K562 (cell line): ENCODE results near the gene VPS9D1. TPM values are rescaled to one million over a fixed set of nuclear protein-coding genes. Genes with fewer than 3 reads are reported as not detected.

ENCODE experiments used
- CCNT2 ChIP-seq: IDR thresholded peaks from 2 replicates; pipeline ENCODE4 v1.6.1; 2011; ENCODE audit warnings: borderline replicate concordance, low read depth, mild to moderate bottlenecking, moderate library complexity, mixed read lengths, low read length; ENCODE audit not compliant: insufficient read length; ENCODE audit errors: extremely low read depth
- ERF ChIP-seq: fragments of 450-650 bp; formaldehyde crosslinking; IDR thresholded peaks from 2 replicates; pipeline ENCODE4 v1.4.0; 2020; ENCODE audit warnings: mild to moderate bottlenecking, mixed read lengths
- FOS ChIP-seq: IDR thresholded peaks from 3 replicates; pipeline ENCODE4 v1.6.1; 2011; ENCODE audit not compliant: insufficient read length; ENCODE audit errors: extremely low read depth
- GABPA ChIP-seq: fragments of 200-800 bp; sonication (Bioruptor generic); conservative IDR thresholded peaks from 2 replicates; pipeline ENCODE4 v1.6.1; 2016; ENCODE audit warnings: low read depth, missing genetic modification characterization, missing compliant biosample characterization
- HDAC3 ChIP-seq: fragments of 450-650 bp; IDR thresholded peaks from 2 replicates; pipeline ENCODE4 v1.6.1; 2018; ENCODE audit warnings: borderline replicate concordance, mild to moderate bottlenecking, moderate library complexity; ENCODE audit not compliant: partially characterized antibody
- KAT8 ChIP-seq: fragments of 450-650 bp; IDR thresholded peaks from 2 replicates; pipeline ENCODE4 v1.6.1; 2016; ENCODE audit warnings: low read depth, mild to moderate bottlenecking
- NFYB ChIP-seq: IDR thresholded peaks from 2 replicates; pipeline ENCODE4 v1.6.1; 2011; ENCODE audit warnings: mild to moderate bottlenecking, moderate library complexity; ENCODE audit not compliant: insufficient read length; ENCODE audit errors: extremely low read depth
- NR2C2 ChIP-seq, 2 experiments: fragments of 200-800 bp in 1 of 2; sonication (Bioruptor generic) in 1 of 2; sonication (generic) in 1 of 2; formaldehyde crosslinking in 1 of 2; IDR thresholded peaks; 2 replicates each; pipeline versions ENCODE4 v1.6.1 to v1.8.0; 2016 to 2022; ENCODE audit warnings: mild to moderate bottlenecking in 1 of 2, missing compliant biosample characterization in 1 of 2, missing genetic modification characterization in 1 of 2, missing genetic modification reagents in 1 of 2
- NUFIP1 ChIP-seq: fragments of 450-650 bp; IDR thresholded peaks from 2 replicates; pipeline ENCODE4 v1.6.1; 2018; ENCODE audit not compliant: partially characterized antibody
- POLR2A ChIP-seq: fragments of 450-650 bp; conservative IDR thresholded peaks from 2 replicates; pipeline ENCODE4 v1.6.1; 2016
- SMAD2 ChIP-seq: fragments of 150-350 bp; IDR thresholded peaks from 2 replicates; pipeline ENCODE4 v1.6.1; 2014; ENCODE audit warnings: low read depth, mild to moderate bottlenecking, low read length
- SMAD3 ChIP-seq: fragments of 450-650 bp; formaldehyde crosslinking; conservative IDR thresholded peaks from 2 replicates; pipeline ENCODE4 v1.4.0; 2020; ENCODE audit warnings: mild to moderate bottlenecking
- ZNF12 ChIP-seq: sonication (generic); formaldehyde crosslinking; IDR thresholded peaks from 2 replicates; pipeline ENCODE4 v1.4.0; 2020; ENCODE audit warnings: mild to moderate bottlenecking, missing genetic modification reagents
- ZNF282 ChIP-seq: sonication (generic); formaldehyde crosslinking; IDR thresholded peaks from 2 replicates; pipeline ENCODE4 v1.8.1; 2023; ENCODE audit warnings: missing genetic modification reagents
- ZNF57 ChIP-seq: fragments of 450-650 bp; formaldehyde crosslinking; IDR thresholded peaks from 2 replicates; pipeline ENCODE4 v1.4.0; 2020; ENCODE audit warnings: mild to moderate bottlenecking, moderate library complexity
- ZNF76 ChIP-seq: fragments of 250-450 bp; sonication (Bioruptor Pico); IDR thresholded peaks from 2 replicates; pipeline ENCODE4 v1.4.0; 2020; ENCODE audit warnings: mild to moderate bottlenecking, moderate library complexity, borderline replicate concordance
- polyA plus RNA-seq, 8 experiments: library from polyadenylated mRNA; depleted of rRNA in 4 of 8; stranded (reverse) in 5 of 8; unstranded in 3 of 8; fragments of >200 nt; fragmentation: Nextera tagmentation in 2 of 8; fragmentation: Illumina TruSeq in 1 of 8; extraction: Ambion mirVana in 2 of 8; extraction: Trizol in 1 of 8; gene quantifications; 2 replicates each; pipeline versions ENCODE4 v1.2.1 to v1.2.3, GENCODE V29; 2011 to 2014; ENCODE audit warnings: inconsistent platforms in 1 of 8, missing spikeins in 1 of 8
- total RNA-seq, 7 experiments: library from RNA; depleted of rRNA in 6 of 7; stranded (reverse); fragments of >200 nt in 6 of 7; fragmentation: Illumina TruSeq in 2 of 7; extraction: Trizol in 2 of 7; gene quantifications; 2 replicates each; pipeline versions ENCODE4 v1.2.1 to v1.2.3, GENCODE V29; 2011 to 2021; ENCODE audit warnings: low replicate concordance in 1 of 7
- TF ChIP-seq, protein P1 (sequence below): fragments of 450-650 bp; formaldehyde crosslinking; IDR thresholded peaks from 2 replicates; pipeline ENCODE4 v1.4.0; 2022; ENCODE audit warnings: missing genetic modification characterization
- TF ChIP-seq, protein P2 (sequence below): fragments of 250-450 bp; sonication (Bioruptor Pico); IDR thresholded peaks from 2 replicates; pipeline ENCODE4 v1.4.0; 2020; ENCODE audit warnings: mild to moderate bottlenecking
- TF ChIP-seq, protein P3 (sequence below): IDR thresholded peaks from 3 replicates; pipeline ENCODE4 v1.6.1; 2011; ENCODE audit warnings: borderline replicate concordance, mild to moderate bottlenecking; ENCODE audit not compliant: insufficient read length, insufficient read depth
- TF ChIP-seq, protein P4 (sequence below): IDR thresholded peaks from 3 replicates; pipeline ENCODE4 v1.6.1; 2011; ENCODE audit warnings: borderline replicate concordance, mild to moderate bottlenecking, moderate library complexity; ENCODE audit not compliant: insufficient read length; ENCODE audit errors: extremely low read depth

Gene VPS9D1
- total and polyA plus RNA-seq, 9 of the 15 experiments (the other 6 are each of a cell fraction or from before 2014, with no cell fraction given): 0.33 to 3.1 (median 1.1) TPM

DNA sequence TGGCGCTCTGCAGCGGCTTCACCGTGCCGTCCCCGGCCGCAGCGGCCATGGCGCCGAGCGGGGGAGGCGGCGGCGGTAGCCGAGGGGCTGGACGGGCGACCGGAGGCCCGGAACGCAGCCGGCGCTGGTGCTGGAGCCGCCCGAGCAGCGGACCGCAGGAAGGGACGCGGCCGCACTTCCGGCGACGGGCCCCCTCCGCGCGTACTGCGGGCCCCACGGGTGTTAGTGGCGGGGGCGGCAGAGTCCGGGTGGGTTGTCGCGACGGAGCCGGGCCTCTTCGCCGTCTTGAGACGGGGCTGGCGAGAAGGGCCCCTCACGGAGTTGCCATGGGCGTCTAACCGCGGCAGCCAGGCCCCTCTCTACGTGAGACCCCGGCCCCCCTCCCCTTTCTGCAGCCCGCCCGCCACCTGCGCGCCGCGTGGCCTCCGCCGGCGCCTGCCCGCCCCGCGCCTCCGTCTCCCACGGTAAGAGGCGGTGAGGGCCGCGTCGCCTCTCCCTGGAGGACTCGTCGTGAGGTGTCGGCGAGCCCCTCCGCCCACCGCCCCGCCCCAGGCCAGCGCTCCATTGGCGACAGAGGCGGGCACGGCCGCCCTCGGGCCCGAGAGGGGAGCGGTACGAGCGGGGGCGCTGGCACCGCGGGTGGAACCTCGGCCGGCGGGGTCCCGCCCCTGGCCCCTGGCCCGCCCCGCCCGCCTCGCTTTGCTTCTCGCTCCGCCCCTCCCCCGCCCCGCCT is at the start of gene VPS9D1, which contains the start of gene ZNF276 (continued):
- TF ChIP-seq CCNT2 (peak; percentile 88), SMAD3 (CRISPR knock-in tag) (0 out of 2 replicates have a peak, but pooled peaks have one; percentile 60), GABPA (tag) (peak; percentile 100), FOS (no peak), NUFIP1 (no peak), POLR2A (peak; percentile 52), ZNF12 (no peak; the same call in 1 of the 2 replicates), ZNF57 (CRISPR knock-in tag) (no peak), KAT8 (no peak), SMAD2 (no peak), ZNF282 (peak; percentile 91), HDAC3 (no peak), ZNF76 (CRISPR knock-in tag) (0 out of 2 replicates have a peak, but pooled peaks have one; percentile 9), NR2C2 (CRISPR knock-in tag; IDR thresholded peaks at IDR 0.05) (peak; percentile 43; the same call in 1 of the 2 replicates), NR2C2 (tag; IDR thresholded peaks at IDR 0.05) (no peak), ERF (CRISPR knock-in tag) (peak; percentile 83), NFYB (no peak)
- TF ChIP-seq, protein P1, sequence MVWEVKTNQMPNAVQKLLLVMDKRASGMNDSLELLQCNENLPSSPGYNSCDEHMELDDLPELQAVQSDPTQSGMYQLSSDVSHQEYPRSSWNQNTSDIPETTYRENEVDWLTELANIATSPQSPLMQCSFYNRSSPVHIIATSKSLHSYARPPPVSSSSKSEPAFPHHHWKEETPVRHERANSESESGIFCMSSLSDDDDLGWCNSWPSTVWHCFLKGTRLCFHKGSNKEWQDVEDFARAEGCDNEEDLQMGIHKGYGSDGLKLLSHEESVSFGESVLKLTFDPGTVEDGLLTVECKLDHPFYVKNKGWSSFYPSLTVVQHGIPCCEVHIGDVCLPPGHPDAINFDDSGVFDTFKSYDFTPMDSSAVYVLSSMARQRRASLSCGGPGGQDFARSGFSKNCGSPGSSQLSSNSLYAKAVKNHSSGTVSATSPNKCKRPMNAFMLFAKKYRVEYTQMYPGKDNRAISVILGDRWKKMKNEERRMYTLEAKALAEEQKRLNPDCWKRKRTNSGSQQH (CRISPR knock-in tag): 0 out of 2 replicates have a peak, but pooled peaks have one; percentile 19
- TF ChIP-seq, protein P2, sequence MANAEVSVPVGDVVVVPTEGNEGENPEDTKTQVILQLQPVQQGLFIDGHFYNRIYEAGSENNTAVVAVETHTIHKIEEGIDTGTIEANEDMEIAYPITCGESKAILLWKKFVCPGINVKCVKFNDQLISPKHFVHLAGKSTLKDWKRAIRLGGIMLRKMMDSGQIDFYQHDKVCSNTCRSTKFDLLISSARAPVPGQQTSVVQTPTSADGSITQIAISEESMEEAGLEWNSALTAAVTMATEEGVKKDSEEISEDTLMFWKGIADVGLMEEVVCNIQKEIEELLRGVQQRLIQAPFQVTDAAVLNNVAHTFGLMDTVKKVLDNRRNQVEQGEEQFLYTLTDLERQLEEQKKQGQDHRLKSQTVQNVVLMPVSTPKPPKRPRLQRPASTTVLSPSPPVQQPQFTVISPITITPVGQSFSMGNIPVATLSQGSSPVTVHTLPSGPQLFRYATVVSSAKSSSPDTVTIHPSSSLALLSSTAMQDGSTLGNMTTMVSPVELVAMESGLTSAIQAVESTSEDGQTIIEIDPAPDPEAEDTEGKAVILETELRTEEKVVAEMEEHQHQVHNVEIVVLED (CRISPR knock-in tag): peak; percentile 81
- TF ChIP-seq, protein P3, sequence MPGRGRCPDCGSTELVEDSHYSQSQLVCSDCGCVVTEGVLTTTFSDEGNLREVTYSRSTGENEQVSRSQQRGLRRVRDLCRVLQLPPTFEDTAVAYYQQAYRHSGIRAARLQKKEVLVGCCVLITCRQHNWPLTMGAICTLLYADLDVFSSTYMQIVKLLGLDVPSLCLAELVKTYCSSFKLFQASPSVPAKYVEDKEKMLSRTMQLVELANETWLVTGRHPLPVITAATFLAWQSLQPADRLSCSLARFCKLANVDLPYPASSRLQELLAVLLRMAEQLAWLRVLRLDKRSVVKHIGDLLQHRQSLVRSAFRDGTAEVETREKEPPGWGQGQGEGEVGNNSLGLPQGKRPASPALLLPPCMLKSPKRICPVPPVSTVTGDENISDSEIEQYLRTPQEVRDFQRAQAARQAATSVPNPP: no peak
- TF ChIP-seq, protein P4, sequence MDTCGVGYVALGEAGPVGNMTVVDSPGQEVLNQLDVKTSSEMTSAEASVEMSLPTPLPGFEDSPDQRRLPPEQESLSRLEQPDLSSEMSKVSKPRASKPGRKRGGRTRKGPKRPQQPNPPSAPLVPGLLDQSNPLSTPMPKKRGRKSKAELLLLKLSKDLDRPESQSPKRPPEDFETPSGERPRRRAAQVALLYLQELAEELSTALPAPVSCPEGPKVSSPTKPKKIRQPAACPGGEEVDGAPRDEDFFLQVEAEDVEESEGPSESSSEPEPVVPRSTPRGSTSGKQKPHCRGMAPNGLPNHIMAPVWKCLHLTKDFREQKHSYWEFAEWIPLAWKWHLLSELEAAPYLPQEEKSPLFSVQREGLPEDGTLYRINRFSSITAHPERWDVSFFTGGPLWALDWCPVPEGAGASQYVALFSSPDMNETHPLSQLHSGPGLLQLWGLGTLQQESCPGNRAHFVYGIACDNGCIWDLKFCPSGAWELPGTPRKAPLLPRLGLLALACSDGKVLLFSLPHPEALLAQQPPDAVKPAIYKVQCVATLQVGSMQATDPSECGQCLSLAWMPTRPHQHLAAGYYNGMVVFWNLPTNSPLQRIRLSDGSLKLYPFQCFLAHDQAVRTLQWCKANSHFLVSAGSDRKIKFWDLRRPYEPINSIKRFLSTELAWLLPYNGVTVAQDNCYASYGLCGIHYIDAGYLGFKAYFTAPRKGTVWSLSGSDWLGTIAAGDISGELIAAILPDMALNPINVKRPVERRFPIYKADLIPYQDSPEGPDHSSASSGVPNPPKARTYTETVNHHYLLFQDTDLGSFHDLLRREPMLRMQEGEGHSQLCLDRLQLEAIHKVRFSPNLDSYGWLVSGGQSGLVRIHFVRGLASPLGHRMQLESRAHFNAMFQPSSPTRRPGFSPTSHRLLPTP: no peak
